ENCODE results near the gene TIE1.
"Not testable (repeated sequence)": the region's sequence is repeated elsewhere in the genome, so short reads cannot be mapped to it uniquely, and the experiment has no call there.

TIE1 gene

GRCh38 chr1:43363935-43364525 is 63.2 kb downstream of the TIE1 start:
- no peak for DNase-seq

GRCh38 chr1:43365678-43366077 is 64.9 kb downstream of the TIE1 start:
- no peak for DNase-seq

GRCh38 chr1:43366179-43366578 is 65.4 kb downstream of the TIE1 start:
- peak; percentile 61 for DNase-seq

- DNase-seq, result peak; percentile 60
Observed at GRCh38 chr1:43366601-43367025, 65.8 kb downstream of the TIE1 start.

GRCh38 chr1:43367026-43367903 is 66.5 kb downstream of the TIE1 start:
- DNase-seq, result peak; percentile 67

GRCh38 chr1:43367904-43368645 is 67.3 kb downstream of the TIE1 start, which contains the start of gene ELOVL1:
Gene ELOVL1 (minus strand): TSS chr1:43368011. CDS start chr1:43365609, 2,402 bp downstream.
- DNase-seq, result peak; percentile 95

GRCh38 chr1:43368646-43369020 is 67.9 kb downstream of the TIE1 start:
- DNase-seq, result peak; percentile 56

- not testable (repeated sequence) for DNase-seq
Observed at GRCh38 chr1:43369779-43370178, 69.0 kb downstream of the TIE1 start.

GRCh38 chr1:43370564-43370963 is 69.8 kb downstream of the TIE1 start:
- DNase-seq, result no peak

- DNase-seq, result no peak
Observed at GRCh38 chr1:43372172-43372571, 71.4 kb downstream of the TIE1 start.
